H1 (cell line): ENCODE results near the gene ARHGAP12. TPM values are rescaled to one million over a fixed set of nuclear protein-coding genes. Genes with fewer than 3 reads are reported as not detected.
A peak's percentile ranks its signal among the peaks of the same experiment; 100 is the strongest.

ENCODE experiments used
- CTCF ChIA-PET: fragments of 300-600 bp; sonication (Branson Sonifier 250); formaldehyde crosslinking; loops from one replicate; lab custom pipeline; 2021; ENCODE audit not compliant: partially characterized antibody; lab: Charles Lee
- POLR2A ChIA-PET: fragments of 300-600 bp; sonication (Branson Sonifier 250); formaldehyde crosslinking; loops from one replicate; lab custom pipeline; 2021; ENCODE audit warnings: inconsistent platforms; ENCODE audit not compliant: partially characterized antibody; lab: Charles Lee
- DNase-seq, 2 experiments: peaks; one replicate each; pipeline versions ENCODE4 v3.0.0 to v3.0.0-alpha.2; 2010 to 2022; ENCODE audit warnings: low spot score in 2 of 2, low read depth in 1 of 2, mixed read lengths in 1 of 2
- FAIRE-seq: peaks from 2 replicates; lab custom pipeline; 2011; peaks lifted over from hg19 to GRCh38; lab: Jason Lieb, UNC
- H2AFZ ChIP-seq: 2 replicates; pipeline ENCODE4 v1.8.1; 2012; ENCODE audit warnings: low read length, inconsistent platforms
- H2AK5ac ChIP-seq: 2 replicates; pipeline ENCODE4 v1.6.1; 2013; ENCODE audit warnings: low read depth, low read length
- H2BK120ac ChIP-seq: replicated peaks from 2 replicates; pipeline ENCODE3; 2013; ENCODE audit warnings: low read depth, low read length, inconsistent platforms
- H2BK12ac ChIP-seq: 2 replicates; pipeline ENCODE4 v1.6.1; 2013; ENCODE audit warnings: low read depth, low read length
- H2BK15ac ChIP-seq: 2 replicates; pipeline ENCODE4 v1.6.1; 2013; ENCODE audit warnings: low read length
- H2BK20ac ChIP-seq: 2 replicates; pipeline ENCODE4 v1.6.1; 2013; ENCODE audit warnings: low read length
- H2BK5ac ChIP-seq: 2 replicates; pipeline ENCODE4 v1.6.1; 2013; ENCODE audit warnings: low read depth, low read length
- H3K14ac ChIP-seq: 2 replicates; pipeline ENCODE4 v1.6.1; 2013; ENCODE audit warnings: inconsistent platforms; ENCODE audit not compliant: insufficient read length
- H3K18ac ChIP-seq: 2 replicates; pipeline ENCODE4 v1.6.1; 2013; ENCODE audit warnings: low read length; ENCODE audit errors: extremely low read depth
- H3K23ac ChIP-seq: 2 replicates; pipeline ENCODE4 v1.6.1; 2013; ENCODE audit warnings: inconsistent platforms; ENCODE audit not compliant: insufficient read length
- H3K23me2 ChIP-seq: 2 replicates; pipeline ENCODE4 v1.6.1; 2013; ENCODE audit warnings: low read depth, low read length
- H3K27ac ChIP-seq: 2 replicates; pipeline ENCODE4 v1.6.1; 2011; ENCODE audit warnings: low read depth, low read length, inconsistent platforms
- H3K27me3 ChIP-seq, 4 experiments: replicated peaks in 1 of 4; 1 replicate in 1 of 4; 2 replicates in 3 of 4; pipeline versions ENCODE4 v1.6.1 to v1.8.1; 2011 to 2013; ENCODE audit warnings: low read length in 3 of 4, mild to moderate bottlenecking in 3 of 4, inconsistent platforms in 2 of 4, mixed read lengths in 2 of 4, moderate library complexity in 1 of 4; ENCODE audit not compliant: control insufficient read depth in 3 of 4, insufficient read depth in 3 of 4; ENCODE audit errors: extremely low read depth in 1 of 4
- H3K36me3 ChIP-seq, 4 experiments: 2 replicates each; pipeline versions ENCODE4 v1.6.1 to v1.8.1; 2011 to 2013; ENCODE audit warnings: mild to moderate bottlenecking in 4 of 4, low read length in 3 of 4, moderate library complexity in 2 of 4, control low read depth in 1 of 4, inconsistent platforms in 1 of 4; ENCODE audit not compliant: insufficient read depth in 4 of 4, control insufficient read depth in 2 of 4
- H3K4ac ChIP-seq: replicated peaks from 2 replicates; pipeline ENCODE3; 2013; ENCODE audit warnings: low read length, low read depth, mixed read lengths, inconsistent platforms; ENCODE audit not compliant: insufficient read length
- H3K4me1 ChIP-seq, 4 experiments: replicated peaks in 1 of 4; 1 replicate in 1 of 4; 2 replicates in 3 of 4; pipeline versions ENCODE4 v1.6.1 to v1.8.1; 2011 to 2013; ENCODE audit warnings: low read length in 3 of 4, inconsistent platforms in 2 of 4, mixed read lengths in 1 of 4; ENCODE audit not compliant: insufficient read depth in 4 of 4, control insufficient read depth in 3 of 4
- H3K4me2 ChIP-seq, 2 experiments: 2 replicates each; pipeline versions ENCODE4 v1.6.1 to v1.8.1; 2011 to 2013; ENCODE audit warnings: low read depth in 2 of 2, low read length in 2 of 2, control low read depth in 1 of 2, inconsistent platforms in 1 of 2, mild to moderate bottlenecking in 1 of 2; ENCODE audit not compliant: insufficient read depth in 1 of 2
- H3K4me3 ChIP-seq, 4 experiments: fragments of 200-600, 300-600 bp in 1 of 4; sonication (generic), shearing (Covaris generic), sonication (Bioruptor Twin) in 1 of 4; 2 replicates each; pipeline versions ENCODE4 v1.5.1 to v1.8.1; 2011 to 2016; ENCODE audit warnings: low read length in 4 of 4, low read depth in 3 of 4, control low read depth in 2 of 4, inconsistent platforms in 2 of 4, mild to moderate bottlenecking in 2 of 4, mixed read lengths in 1 of 4, moderate library complexity in 1 of 4; ENCODE audit not compliant: insufficient read depth in 2 of 4; ENCODE audit errors: extremely low read depth in 1 of 4
- H3K56ac ChIP-seq: replicated peaks from 2 replicates; pipeline ENCODE3; 2013; ENCODE audit warnings: low read depth, mild to moderate bottlenecking, mixed read lengths, low read length, inconsistent platforms; ENCODE audit not compliant: insufficient read length
- H3K79me1 ChIP-seq: 2 replicates; pipeline ENCODE4 v1.6.1; 2013; ENCODE audit warnings: low read depth, low read length, control low read depth
- H3K79me2 ChIP-seq, 2 experiments: 2 replicates each; pipeline versions ENCODE4 v1.6.1 to v1.8.1; 2012 to 2013; ENCODE audit warnings: low read length in 2 of 2, mild to moderate bottlenecking in 2 of 2, inconsistent platforms in 1 of 2; ENCODE audit not compliant: insufficient read depth in 2 of 2, control insufficient read depth in 1 of 2
- H3K9ac ChIP-seq, 4 experiments: replicated peaks in 1 of 4; 1 replicate in 1 of 4; 2 replicates in 3 of 4; pipeline versions ENCODE4 v1.6.1 to v1.8.1; 2011 to 2013; ENCODE audit warnings: low read depth in 3 of 4, low read length in 3 of 4, control low read depth in 2 of 4, mild to moderate bottlenecking in 2 of 4, moderate library complexity in 2 of 4, inconsistent platforms in 1 of 4; ENCODE audit errors: extremely low read depth in 1 of 4
- H3K9me3 ChIP-seq, 2 experiments: 2 replicates each; pipeline versions ENCODE4 v1.6.1 to v1.8.1; 2012 to 2013; ENCODE audit warnings: mild to moderate bottlenecking in 2 of 2, moderate library complexity in 2 of 2, control low read depth in 1 of 2, inconsistent platforms in 1 of 2, low read depth in 1 of 2, low read length in 1 of 2, mixed read lengths in 1 of 2; ENCODE audit not compliant: insufficient read depth in 2 of 2
- H4K20me1 ChIP-seq, 2 experiments: replicated peaks in 1 of 2; 2 replicates each; pipeline versions ENCODE3 to v1.8.1; 2011 to 2013; ENCODE audit warnings: inconsistent platforms in 2 of 2, low read length in 2 of 2, mild to moderate bottlenecking in 1 of 2; ENCODE audit not compliant: insufficient read depth in 2 of 2, control insufficient read depth in 1 of 2
- H4K5ac ChIP-seq: 2 replicates; pipeline ENCODE4 v1.6.1; 2013; ENCODE audit warnings: low read length, low read depth, mixed read lengths, inconsistent platforms; ENCODE audit not compliant: insufficient read length
- H4K8ac ChIP-seq: 2 replicates; pipeline ENCODE4 v1.8.0; 2013; ENCODE audit warnings: mild to moderate bottlenecking, moderate library complexity, low read length, inconsistent platforms; ENCODE audit not compliant: insufficient read depth; ENCODE audit errors: extremely low read depth
- H4K91ac ChIP-seq: replicated peaks from 2 replicates; pipeline ENCODE3; 2013; ENCODE audit warnings: low read length, mixed read lengths, inconsistent platforms; ENCODE audit not compliant: insufficient read length
- GTF2F1 ChIP-seq: IDR thresholded peaks from 2 replicates; pipeline ENCODE4 v1.6.1; 2012; ENCODE audit warnings: low read depth, low read length, improper control_type of control experiment, borderline replicate concordance
- KDM1A ChIP-seq: fragments of 200-600, 300-600 bp; sonication (generic); IDR thresholded peaks from 2 replicates; pipeline ENCODE4 v1.7.1; 2016; ENCODE audit warnings: mild to moderate bottlenecking, low read length, borderline replicate concordance
- KDM5A ChIP-seq: fragments of 200-600 bp; IDR thresholded peaks from 2 replicates; pipeline ENCODE4 v1.7.1; 2012; ENCODE audit warnings: mild to moderate bottlenecking, low read length, inconsistent platforms, mixed read lengths
- PHF8 ChIP-seq: fragments of 200-600 bp; sonication (generic); conservative IDR thresholded peaks from 2 replicates; pipeline ENCODE4 v1.7.1; 2012; ENCODE audit warnings: low read depth, mild to moderate bottlenecking, inconsistent platforms, low read length, moderate library complexity
- POLR2A ChIP-seq, 2 experiments: IDR thresholded peaks; 1 replicate in 1 of 2; 2 replicates in 1 of 2; pipeline ENCODE4 v1.6.1; 2011; ENCODE audit warnings: low read depth in 2 of 2, low read length in 2 of 2, mild to moderate bottlenecking in 2 of 2; ENCODE audit errors: control extremely low read depth in 1 of 2
- RBBP5 ChIP-seq: IDR thresholded peaks from 2 replicates; pipeline ENCODE4 v1.7.1; 2012; ENCODE audit warnings: low read depth, mild to moderate bottlenecking, inconsistent platforms, low read length, moderate library complexity, borderline replicate concordance
- RXRA ChIP-seq: IDR thresholded peaks from 2 replicates; pipeline ENCODE4 v1.6.1; 2011; ENCODE audit warnings: low read depth, mild to moderate bottlenecking, low read length, moderate library complexity; ENCODE audit not compliant: insufficient read depth
- SIRT6 ChIP-seq: IDR thresholded peaks from one replicate; pipeline ENCODE4 v1.7.1; 2012; ENCODE audit warnings: low read length, inconsistent platforms
- SP4 ChIP-seq: IDR thresholded peaks from 2 replicates; pipeline ENCODE4 v1.6.1; 2012; ENCODE audit warnings: low read length, inconsistent platforms
- WGBS, 2 experiments: shearing (Covaris generic) in 1 of 2; methylation state at CpG; one replicate each; pipeline versions ENCODE4 v1.1.6 to v1.1.7; 2013 to 2015; ENCODE audit warnings: low lambda C conversion rate in 2 of 2, mixed read lengths in 2 of 2, inconsistent platforms in 1 of 2, low coverage in 1 of 2, missing lambda C conversion rate in 1 of 2; ENCODE audit not compliant: insufficient replicate concordance in 2 of 2, insufficient coverage in 1 of 2, insufficient read length in 1 of 2; ENCODE audit errors: extremely low coverage in 1 of 2, missing lambda C conversion rate in 1 of 2; 5-methylcytosine and 5-hydroxymethylcytosine counted together
- polyA plus RNA-seq, 7 experiments: library from polyadenylated mRNA; depleted of rRNA in 3 of 7; stranded (reverse) in 5 of 7; unstranded in 2 of 7; fragments of >200 nt in 5 of 7; fragments of 200-250 nt in 2 of 7; gene quantifications; 1 replicate in 5 of 7; 2 replicates in 1 of 7; 4 replicates in 1 of 7; pipeline versions ENCODE4 v1.2.1 to v1.2.3, GENCODE V29; 2011 to 2013; ENCODE audit warnings: missing spikeins in 2 of 7, mixed read lengths in 2 of 7
- total RNA-seq: library from RNA; stranded (reverse); fragmentation: NEBNext Ultra II Directional; extraction: Animal tissue kit (Norgen Biotek cat#: 25700); gene quantifications from 2 replicates; pipeline ENCODE4 v1.2.1, GENCODE V29; 2021
- TF ChIP-seq, protein P1 (sequence below): IDR thresholded peaks from 2 replicates; pipeline ENCODE4 v1.6.1; 2012; ENCODE audit warnings: inconsistent platforms
- TF ChIP-seq, protein P2 (sequence below): IDR thresholded peaks from 2 replicates; pipeline ENCODE4 v1.6.1; 2012; ENCODE audit warnings: low read length, inconsistent platforms

Gene ARHGAP12
- total and polyA plus RNA-seq, 2 of the 8 experiments (the other 6 are each of a cell fraction or from before 2014, with no cell fraction given) = 10.1 to 39.0 TPM

- Histone ChIP-seq H2AFZ (peak overlapping the region; percentile 87), H4K8ac (no peak overlapping the region), H3K23me2 (no peaks in the 10 kb centered on the region), H4K20me1 (no peaks in the 10 kb centered on the region), H3K18ac (no peak overlapping the region), H3K4me3 (no peak overlapping the region), H3K56ac (no peak overlapping the region), H3K79me2 (no peaks in the 10 kb centered on the region), H2BK120ac (no peak overlapping the region), H3K14ac (no peak overlapping the region), H2BK20ac (0 out of 2 replicates have a peak overlapping the region, but pooled peaks have one; percentile 72), H3K23ac (no peak overlapping the region), H3K4me1 (peaks cover 0 to 4% (median 0%) of the 10 kb centered on the region in 4 experiments; a peak in 1 of 7 replicates), H2BK12ac (no peak overlapping the region), H3K9me3 (peaks cover 2 to 4% of the 10 kb centered on the region in 2 experiments; a peak in 2 of 4 replicates), H3K36me3 (no peaks in the 10 kb centered on the region), H3K9ac (no peak overlapping the region), H3K4me2 (no peak overlapping the region), H3K27ac (no peak overlapping the region), H2AK5ac (no peak overlapping the region), H4K91ac (no peak overlapping the region), H3K4ac (no peak overlapping the region), H2BK15ac (no peak overlapping the region), H2BK5ac (no peak overlapping the region), H3K27me3 (no peaks in the 10 kb centered on the region), H3K79me1 (no peaks in the 10 kb centered on the region), H4K5ac (no peak overlapping the region)
- POLR2A ChIA-PET = no interaction called here
- no peak for DNase-seq
- FAIRE-seq = no peak
- CTCF ChIA-PET = interaction anchor here (0.7 to 1.6 kb wide), 8 partner anchors 11 to 236 kb away, joined by 3 to 5 read pairs (median 4); no protein-coding TSS in a partner anchor
- 77% methylated on average over 4 of the region's 4 CpGs; no CpG with 5 or more reads in 1 of the 2 experiments for WGBS, 2 experiments
- TF ChIP-seq PHF8 (no peak), GTF2F1 (no peak), RXRA (no peak), POLR2A (IDR thresholded peaks at IDR 0.05; ENCODE audit: control extremely low read depth in 1 of 2, low read depth in 2 of 2, low read length in 2 of 2) (no peak), RBBP5 (no peak), KDM5A (no peak), KDM1A (no peak), SP4 (no peak), SIRT6 (no peak)
- TF ChIP-seq, protein P1, sequence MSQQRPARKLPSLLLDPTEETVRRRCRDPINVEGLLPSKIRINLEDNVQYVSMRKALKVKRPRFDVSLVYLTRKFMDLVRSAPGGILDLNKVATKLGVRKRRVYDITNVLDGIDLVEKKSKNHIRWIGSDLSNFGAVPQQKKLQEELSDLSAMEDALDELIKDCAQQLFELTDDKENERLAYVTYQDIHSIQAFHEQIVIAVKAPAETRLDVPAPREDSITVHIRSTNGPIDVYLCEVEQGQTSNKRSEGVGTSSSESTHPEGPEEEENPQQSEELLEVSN = no peak
- TF ChIP-seq, protein P2, sequence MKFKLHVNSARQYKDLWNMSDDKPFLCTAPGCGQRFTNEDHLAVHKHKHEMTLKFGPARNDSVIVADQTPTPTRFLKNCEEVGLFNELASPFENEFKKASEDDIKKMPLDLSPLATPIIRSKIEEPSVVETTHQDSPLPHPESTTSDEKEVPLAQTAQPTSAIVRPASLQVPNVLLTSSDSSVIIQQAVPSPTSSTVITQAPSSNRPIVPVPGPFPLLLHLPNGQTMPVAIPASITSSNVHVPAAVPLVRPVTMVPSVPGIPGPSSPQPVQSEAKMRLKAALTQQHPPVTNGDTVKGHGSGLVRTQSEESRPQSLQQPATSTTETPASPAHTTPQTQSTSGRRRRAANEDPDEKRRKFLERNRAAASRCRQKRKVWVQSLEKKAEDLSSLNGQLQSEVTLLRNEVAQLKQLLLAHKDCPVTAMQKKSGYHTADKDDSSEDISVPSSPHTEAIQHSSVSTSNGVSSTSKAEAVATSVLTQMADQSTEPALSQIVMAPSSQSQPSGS = no peak
These were observed 45.9 kb upstream of the ARHGAP12 start for GRCh38 chr10:31974434-31975124.
